SU-DHL-6 (cell line): ENCODE data around the gene BCL2L13.

Experiments
- H2AFZ ChIP-seq: fragments of 200-600 bp; sonication (generic); 2 replicates; pipeline ENCODE4 v1.6.1; 2014; ENCODE audit warnings: low read depth, mild to moderate bottlenecking, moderate library complexity, mixed read lengths, antibody characterized with exemption, low read length; ENCODE audit not compliant: severe bottlenecking
- H3F3A ChIP-seq: fragments of 200-600 bp; shearing (Covaris generic); 2 replicates; pipeline ENCODE4 v1.6.0; 2016; ENCODE audit warnings: antibody characterized with exemption, mild to moderate bottlenecking; ENCODE audit not compliant: insufficient read depth
- H3K27ac ChIP-seq: fragments of 200-600 bp; sonication (generic); 2 replicates; pipeline ENCODE4 v1.5.1; 2016; ENCODE audit warnings: low read depth, mild to moderate bottlenecking, low read length, moderate library complexity, mixed read lengths
- H3K27me3 ChIP-seq: fragments of 200-600 bp; sonication (generic), shearing (Covaris generic); 2 replicates; pipeline ENCODE4 v1.6.0; 2014; ENCODE audit warnings: mild to moderate bottlenecking, low read length
- H3K36me3 ChIP-seq: fragments of 200-600 bp; sonication (generic); 2 replicates; pipeline ENCODE4 v1.6.1; 2014; ENCODE audit warnings: mild to moderate bottlenecking, low read length, mixed read lengths
- H3K4me2 ChIP-seq: fragments of 300-600, 200-600 bp; shearing (Covaris generic), sonication (generic); 2 replicates; pipeline ENCODE4 v1.6.0; 2014; ENCODE audit warnings: low read length, low read depth, mild to moderate bottlenecking; ENCODE audit not compliant: poor library complexity, severe bottlenecking
- H3K4me3 ChIP-seq: fragments of 200-600 bp; sonication (generic); 2 replicates; pipeline ENCODE4 v1.5.1; 2014; ENCODE audit warnings: antibody characterized with exemption, low read length, mild to moderate bottlenecking, mixed read lengths; ENCODE audit not compliant: insufficient read depth, poor library complexity, severe bottlenecking
- H3K79me2 ChIP-seq: fragments of 200-600 bp; sonication (generic); 2 replicates; pipeline ENCODE4 v1.6.1; 2014; ENCODE audit warnings: mild to moderate bottlenecking, low read length, moderate library complexity; ENCODE audit not compliant: insufficient read depth
- H3K9ac ChIP-seq: fragments of 200-600 bp; sonication (generic); 2 replicates; pipeline ENCODE4 v1.7.0; 2014; ENCODE audit warnings: mild to moderate bottlenecking, low read length
- H3K9me2 ChIP-seq: fragments of 200-600 bp; sonication (generic); replicated peaks from 2 replicates; pipeline ENCODE4 v1.6.1; 2014; ENCODE audit warnings: low read length; ENCODE audit not compliant: insufficient read depth
- H3K9me3 ChIP-seq: fragments of 200-600 bp; sonication (generic); 2 replicates; pipeline ENCODE4 v1.6.1; 2014; ENCODE audit warnings: low read length, mixed read lengths; ENCODE audit not compliant: insufficient read depth
- H4K20me1 ChIP-seq: fragments of 200-600 bp; sonication (generic); 2 replicates; pipeline ENCODE4 v1.6.1; 2014; ENCODE audit warnings: low read depth, mild to moderate bottlenecking, antibody characterized with exemption, low read length, moderate library complexity, mixed read lengths
- EZH2phosphoT487 ChIP-seq: fragments of 200-600 bp; sonication (generic), shearing (Covaris generic); conservative IDR thresholded peaks from 2 replicates; pipeline ENCODE4 v1.6.1; 2018; ENCODE audit warnings: mild to moderate bottlenecking, antibody characterized with exemption, low read length, moderate library complexity, mixed read lengths
- TF ChIP-seq, protein P1 (sequence below): fragments of 200-600 bp; sonication (generic); IDR thresholded peaks from one replicate; pipeline ENCODE4 v1.5.1; 2017; ENCODE audit warnings: antibody characterized with exemption, mild to moderate bottlenecking, low read length, moderate library complexity; ENCODE audit not compliant: insufficient read depth, poor library complexity, severe bottlenecking

BCL2L13 gene

GRCh38 chr22:17647452-17647851 lies 8.9 kb downstream of the BCL2L13 start:
- Histone ChIP-seq H3K27me3 (no peaks in the 10 kb centered on the region), H3K4me2 (no peak overlapping the region), H3K36me3 (no peaks in the 10 kb centered on the region), H4K20me1 (no peaks in the 10 kb centered on the region), H2AFZ (no peak overlapping the region), H3K9me3 (no peaks in the 10 kb centered on the region), H3K4me3 (no peak overlapping the region), H3K27ac (no peak overlapping the region), H3F3A (no peaks in the 10 kb centered on the region), H3K9ac (no peak overlapping the region), H3K9me2 (no peaks in the 10 kb centered on the region), H3K79me2 (no peaks in the 10 kb centered on the region)
- no peak for TF ChIP-seq EZH2phosphoT487
- TF ChIP-seq, protein P1, sequence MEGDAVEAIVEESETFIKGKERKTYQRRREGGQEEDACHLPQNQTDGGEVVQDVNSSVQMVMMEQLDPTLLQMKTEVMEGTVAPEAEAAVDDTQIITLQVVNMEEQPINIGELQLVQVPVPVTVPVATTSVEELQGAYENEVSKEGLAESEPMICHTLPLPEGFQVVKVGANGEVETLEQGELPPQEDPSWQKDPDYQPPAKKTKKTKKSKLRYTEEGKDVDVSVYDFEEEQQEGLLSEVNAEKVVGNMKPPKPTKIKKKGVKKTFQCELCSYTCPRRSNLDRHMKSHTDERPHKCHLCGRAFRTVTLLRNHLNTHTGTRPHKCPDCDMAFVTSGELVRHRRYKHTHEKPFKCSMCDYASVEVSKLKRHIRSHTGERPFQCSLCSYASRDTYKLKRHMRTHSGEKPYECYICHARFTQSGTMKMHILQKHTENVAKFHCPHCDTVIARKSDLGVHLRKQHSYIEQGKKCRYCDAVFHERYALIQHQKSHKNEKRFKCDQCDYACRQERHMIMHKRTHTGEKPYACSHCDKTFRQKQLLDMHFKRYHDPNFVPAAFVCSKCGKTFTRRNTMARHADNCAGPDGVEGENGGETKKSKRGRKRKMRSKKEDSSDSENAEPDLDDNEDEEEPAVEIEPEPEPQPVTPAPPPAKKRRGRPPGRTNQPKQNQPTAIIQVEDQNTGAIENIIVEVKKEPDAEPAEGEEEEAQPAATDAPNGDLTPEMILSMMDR: no peak

DNA sequence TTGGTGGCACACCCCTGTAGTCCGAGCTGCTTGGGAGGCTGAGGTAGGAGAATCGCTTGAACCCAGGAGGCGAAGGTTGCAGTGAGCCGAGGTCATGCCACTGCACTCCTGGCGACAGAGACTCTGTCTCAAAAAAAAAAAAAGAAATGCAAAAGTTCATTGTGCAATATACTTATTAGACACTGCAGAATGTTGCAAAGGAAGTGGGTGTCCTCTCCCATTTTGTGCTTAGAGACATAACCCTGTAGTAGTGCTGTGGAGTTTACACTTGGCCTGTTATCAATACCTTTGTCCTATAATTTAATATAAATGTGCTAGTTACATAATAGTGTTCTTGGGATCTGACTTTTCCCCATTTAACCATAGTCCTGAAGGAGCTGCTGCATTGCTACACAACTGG lies 9.4 kb downstream of the BCL2L13 start:
- H3K27me3 ChIP-seq: no peaks in the 10 kb centered on the region
- H3K9me3 ChIP-seq: no peaks in the 10 kb centered on the region
- no peak overlapping the region for H3K4me2 ChIP-seq
- TF ChIP-seq EZH2phosphoT487: no peak
- TF ChIP-seq, protein P1: no peak
- H3K4me3 ChIP-seq: no peak overlapping the region
- no peak overlapping the region for H3K27ac ChIP-seq
- no peaks in the 10 kb centered on the region for H3K36me3 ChIP-seq
- H3F3A ChIP-seq: no peaks in the 10 kb centered on the region
- no peaks in the 10 kb centered on the region for H4K20me1 ChIP-seq
- H3K9ac ChIP-seq: no peak overlapping the region
- H3K9me2 ChIP-seq: no peaks in the 10 kb centered on the region
- H2AFZ ChIP-seq: no peak overlapping the region
- no peaks in the 10 kb centered on the region for H3K79me2 ChIP-seq

- Histone ChIP-seq H3K9me3 (no peaks in the 10 kb centered on the region), H3K27me3 (no peaks in the 10 kb centered on the region), H3K36me3 (no peaks in the 10 kb centered on the region), H3K9ac (no peak overlapping the region), H3K9me2 (no peaks in the 10 kb centered on the region), H3K4me3 (no peak overlapping the region), H3K4me2 (no peak overlapping the region), H4K20me1 (no peaks in the 10 kb centered on the region), H3K27ac (no peak overlapping the region), H3K79me2 (no peaks in the 10 kb centered on the region), H3F3A (no peaks in the 10 kb centered on the region), H2AFZ (no peak overlapping the region)
- TF ChIP-seq, protein P1: no peak
- TF ChIP-seq EZH2phosphoT487: no peak
Measured at GRCh38 chr22:17648569-17648968, 10.0 kb downstream of the BCL2L13 start.
